K562 (cell line): ENCODE data around the gene ABHD17C. TPM values are rescaled to one million over a fixed set of nuclear protein-coding genes. Genes with fewer than 3 reads are reported as not detected.

ENCODE experiments used
- ATAC-seq: fragments of 200-7000 bp; cut with Tn5 transposase; 3 replicates; pipeline ENCODE4 v1.9.1; 2020; ENCODE audit warnings: moderate library complexity
- BruUV-seq: library from RNA; stranded (reverse); fragments of 400-500 nt; replicated peaks from 2 replicates; lab custom pipeline; 2021; lab: Mats Ljungman, UMichigan
- CTCF ChIA-PET: fragments of 300-600 bp; formaldehyde crosslinking; extraction: SDS; loops from one replicate; lab custom pipeline; 2021; ENCODE audit warnings: low intra/inter-chr PET ratio; lab: Yijun Ruan, JAX
- POLR2A ChIA-PET: fragments of 300-600, 350-650 bp; sonication (Branson Sonifier 250); formaldehyde crosslinking; extraction: SDS; loops from one replicate; lab custom pipeline; 2021; ENCODE audit warnings: antibody characterized with exemption, inconsistent platforms; lab: Yijun Ruan, JAX
- DNase-seq, 4 experiments: peaks; one replicate each; pipeline versions ENCODE4 v3.0.0 to v3.0.0-alpha.2; 2011 to 2018; ENCODE audit warnings: low spot score in 3 of 4, mixed read lengths in 3 of 4; ENCODE audit errors: extremely low read depth in 1 of 4
- FAIRE-seq: peaks from 2 replicates; lab custom pipeline; 2011; peaks lifted over from hg19 to GRCh38; lab: Jason Lieb, UNC
- H2AFZ ChIP-seq: 2 replicates; pipeline ENCODE4 v1.6.0; 2011; ENCODE audit warnings: low read depth, low read length, control low read depth, inconsistent platforms
- H3K27ac ChIP-seq: fragments of 200-600 bp; 3 replicates; pipeline ENCODE4 v1.8.0; 2011; ENCODE audit warnings: low read depth, mild to moderate bottlenecking, control low read depth, inconsistent platforms, low read length, moderate library complexity, mixed read lengths; ENCODE audit errors: extremely low read depth
- H3K27me3 ChIP-seq, 2 experiments: fragments of 300-600 bp in 1 of 2; 2 replicates in 1 of 2; 3 replicates in 1 of 2; pipeline versions ENCODE4 v1.6.0 to v1.8.0; 2011; ENCODE audit warnings: inconsistent platforms in 2 of 2, low read length in 2 of 2, mild to moderate bottlenecking in 1 of 2, mixed read lengths in 1 of 2, moderate library complexity in 1 of 2; ENCODE audit not compliant: control insufficient read depth in 2 of 2, insufficient read depth in 2 of 2
- H3K36me3 ChIP-seq: fragments of 300-600 bp; 3 replicates; pipeline ENCODE4 v1.8.0; 2011; ENCODE audit warnings: mild to moderate bottlenecking, low read length, inconsistent platforms; ENCODE audit not compliant: control insufficient read depth, insufficient read depth
- H3K4me1 ChIP-seq, 2 experiments: fragments of 200-600 bp in 1 of 2; replicated peaks in 1 of 2; 2 replicates in 1 of 2; 3 replicates in 1 of 2; pipeline versions ENCODE4 v1.5.1 to v1.8.0; 2011; ENCODE audit warnings: inconsistent platforms in 2 of 2, low read length in 2 of 2, mild to moderate bottlenecking in 1 of 2, mixed read lengths in 1 of 2, moderate library complexity in 1 of 2; ENCODE audit not compliant: control insufficient read depth in 2 of 2, insufficient read depth in 2 of 2
- H3K4me2 ChIP-seq: 2 replicates; pipeline ENCODE4 v1.6.1; 2011; ENCODE audit warnings: low read length, control low read depth, inconsistent platforms, mixed read lengths; ENCODE audit not compliant: insufficient read depth
- H3K4me3 ChIP-seq: fragments of 200-600 bp; sonication (generic), shearing (Covaris generic); 2 replicates; pipeline ENCODE4 v1.5.1; 2016; ENCODE audit warnings: control low read depth, inconsistent platforms
- H3K79me2 ChIP-seq: fragments of 200-600 bp; 3 replicates; pipeline ENCODE4 v1.8.0; 2011; ENCODE audit warnings: low read length, inconsistent platforms; ENCODE audit not compliant: control insufficient read depth, insufficient read depth
- H3K9ac ChIP-seq, 2 experiments: 2 replicates each; pipeline versions ENCODE4 v1.6.0 to v1.6.1; 2011; ENCODE audit warnings: low read depth in 2 of 2, low read length in 2 of 2, control low read depth in 1 of 2, inconsistent platforms in 1 of 2, mild to moderate bottlenecking in 1 of 2, mixed read lengths in 1 of 2; ENCODE audit not compliant: insufficient read depth in 1 of 2
- H3K9me1 ChIP-seq: one replicate; pipeline ENCODE4 v1.6.0; 2011; ENCODE audit warnings: inconsistent platforms, mild to moderate bottlenecking, low read length, moderate library complexity; ENCODE audit not compliant: control insufficient read depth, insufficient read depth
- H3K9me3 ChIP-seq: replicated peaks from 2 replicates; pipeline ENCODE4 v1.5.1; 2011; ENCODE audit warnings: low read depth, low read length, inconsistent platforms; ENCODE audit not compliant: control insufficient read depth, insufficient read depth
- H4K20me1 ChIP-seq: replicated peaks from 2 replicates; pipeline ENCODE4 v1.6.1; 2011; ENCODE audit warnings: low read length, inconsistent platforms, mixed read lengths; ENCODE audit not compliant: control insufficient read depth, insufficient read depth
- BCLAF1 ChIP-seq, 2 experiments: fragments of 450-650 bp in 1 of 2; IDR thresholded peaks; 2 replicates each; pipeline ENCODE4 v1.6.1; 2011 to 2017; ENCODE audit warnings: low read depth in 2 of 2, antibody characterized with exemption in 1 of 2, borderline replicate concordance in 1 of 2, low read length in 1 of 2, mild to moderate bottlenecking in 1 of 2, mixed read lengths in 1 of 2; ENCODE audit not compliant: control insufficient read depth in 1 of 2
- BCOR ChIP-seq: fragments of 450-650 bp; IDR thresholded peaks from 2 replicates; pipeline ENCODE4 v1.6.1; 2016
- FUS ChIP-seq: fragments of 200-400 bp; formaldehyde crosslinking; optimal IDR thresholded peaks from 2 replicates; pipeline ENCODE3; 2017; ENCODE audit warnings: low read depth, low read length
- HSF4 ChIP-seq: fragments of 250-450 bp; sonication (Bioruptor Pico); IDR thresholded peaks from 2 replicates; pipeline ENCODE4 v2.1.2; 2022; ENCODE audit warnings: mild to moderate bottlenecking, moderate library complexity, borderline replicate concordance
- IRF2 ChIP-seq: sonication (generic); formaldehyde crosslinking; IDR thresholded peaks from 2 replicates; pipeline ENCODE4 v1.8.1; 2022; ENCODE audit warnings: mild to moderate bottlenecking, missing genetic modification reagents
- JUND ChIP-seq, 2 experiments: IDR thresholded peaks; 2 replicates in 1 of 2; 3 replicates in 1 of 2; pipeline ENCODE4 v1.6.1; 2011; ENCODE audit warnings: borderline replicate concordance in 2 of 2, low read depth in 2 of 2, low read length in 2 of 2, improper control_type of control experiment in 1 of 2, missing biosample characterization in 1 of 2, missing genetic modification characterization in 1 of 2, missing genetic modification reagents in 1 of 2
- POLR2AphosphoS5 ChIP-seq: IDR thresholded peaks from 2 replicates; pipeline ENCODE4 v1.6.1; 2011; ENCODE audit warnings: mild to moderate bottlenecking, low read depth, low read length, moderate library complexity; ENCODE audit not compliant: control insufficient read depth, insufficient read depth
- SFPQ ChIP-seq: fragments of 200-400 bp; formaldehyde crosslinking; IDR thresholded peaks from 2 replicates; pipeline ENCODE4 v1.6.1; 2017; ENCODE audit warnings: mild to moderate bottlenecking, low read depth, low read length, moderate library complexity
- SREBF2 ChIP-seq: sonication (generic); formaldehyde crosslinking; IDR thresholded peaks from 2 replicates; pipeline ENCODE4 v1.4.0; 2020; ENCODE audit warnings: mild to moderate bottlenecking, missing genetic modification reagents
- TCFL5 ChIP-seq: fragments of 250-450 bp; sonication (Bioruptor Pico); conservative IDR thresholded peaks from 2 replicates; pipeline ENCODE4 v1.6.1; 2021; ENCODE audit warnings: mild to moderate bottlenecking, moderate library complexity, matching md5 sums
- XRCC3 ChIP-seq: fragments of 450-650 bp; IDR thresholded peaks from 2 replicates; pipeline ENCODE4 v1.6.1; 2017; ENCODE audit warnings: mild to moderate bottlenecking, moderate library complexity
- ZNF165 ChIP-seq: fragments of 250-450 bp; sonication (Bioruptor Pico); IDR thresholded peaks from 2 replicates; pipeline ENCODE4 v1.4.0; 2020; ENCODE audit warnings: borderline replicate concordance
- ZNF184 ChIP-seq: sonication (generic); formaldehyde crosslinking; IDR thresholded peaks from 2 replicates; pipeline ENCODE4 v1.5.0; 2020; ENCODE audit warnings: missing genetic modification reagents
- ZNF274 ChIP-seq: IDR thresholded peaks from 2 replicates; pipeline ENCODE4 v1.6.1; 2011; ENCODE audit warnings: low read depth, mild to moderate bottlenecking, low read length, moderate library complexity, borderline replicate concordance
- ZNF316 ChIP-seq: fragments of 450-650 bp; IDR thresholded peaks from 2 replicates; pipeline ENCODE4 v1.6.1; 2016
- ZNF695 ChIP-seq: fragments of 450-650 bp; formaldehyde crosslinking; IDR thresholded peaks from 2 replicates; pipeline ENCODE4 v1.4.0; 2020; ENCODE audit warnings: mild to moderate bottlenecking, moderate library complexity
- WGBS: fragments of 100-300 bp; shearing (Covaris generic); methylation state at CpG from one replicate; pipeline ENCODE4 v1.1.6; 2016; ENCODE audit warnings: low coverage, mixed read lengths; ENCODE audit not compliant: insufficient coverage; ENCODE audit errors: missing lambda C conversion rate; 5-methylcytosine and 5-hydroxymethylcytosine counted together
- in situ Hi-C: fragments of 300-500 bp; cut with MboI; formaldehyde crosslinking; loops from 4 replicates; pipeline ENCODE4 v1.15.0; 2018; ENCODE audit warnings: inconsistent platforms, mixed read lengths
- intact Hi-C: fragments of 100-400 bp; cut with micrococcal nuclease; formaldehyde crosslinking; loops from 2 replicates; pipeline ENCODE4 v1.14.2; 2022
- polyA plus RNA-seq, 8 experiments: library from polyadenylated mRNA; depleted of rRNA in 4 of 8; stranded (reverse) in 5 of 8; unstranded in 3 of 8; fragments of >200 nt; fragmentation: Nextera tagmentation in 2 of 8; fragmentation: Illumina TruSeq in 1 of 8; extraction: Ambion mirVana in 2 of 8; extraction: Trizol in 1 of 8; gene quantifications; 2 replicates each; pipeline versions ENCODE4 v1.2.1 to v1.2.3, GENCODE V29; 2011 to 2014; ENCODE audit warnings: inconsistent platforms in 1 of 8, missing spikeins in 1 of 8
- total RNA-seq, 7 experiments: library from RNA; depleted of rRNA in 6 of 7; stranded (reverse); fragments of >200 nt in 6 of 7; fragmentation: Illumina TruSeq in 2 of 7; extraction: Trizol in 2 of 7; gene quantifications; 2 replicates each; pipeline versions ENCODE4 v1.2.1 to v1.2.3, GENCODE V29; 2011 to 2021; ENCODE audit warnings: low replicate concordance in 1 of 7
- TF ChIP-seq, protein P1 (sequence below): fragments of 250-450 bp; sonication (Bioruptor Pico); IDR thresholded peaks from 2 replicates; pipeline ENCODE4 v1.4.0; 2020; ENCODE audit warnings: borderline replicate concordance

ABHD17C gene
- total and polyA plus RNA-seq, 9 of the 15 experiments (the other 6 are each of a cell fraction or from before 2014, with no cell fraction given) = 0.04 to 0.42 (median 0.19) TPM; not detected in 1

DNA sequence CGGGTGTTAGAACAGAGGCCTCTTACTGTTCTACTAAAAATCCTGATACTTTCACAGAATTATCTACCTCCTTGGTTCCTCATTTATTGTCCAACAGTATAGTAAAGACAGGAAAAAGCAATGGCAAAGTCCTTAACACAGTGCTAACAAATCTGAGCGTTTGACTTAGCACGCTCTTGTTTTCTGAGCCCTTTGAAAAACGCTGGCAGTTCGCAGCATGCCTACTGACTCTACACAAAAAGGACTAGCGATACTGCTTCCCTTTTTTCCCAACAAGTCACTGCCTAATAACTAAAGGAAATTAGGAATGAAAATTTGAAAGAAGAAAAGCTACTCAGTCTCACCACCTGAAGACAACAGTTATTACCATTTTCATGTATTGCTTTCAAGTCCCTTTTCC lies 49.3 kb downstream of the ABHD17C start:
- FAIRE-seq (no peak), ATAC-seq (no peak)
- no peak for TF ChIP-seq POLR2AphosphoS5
- TF ChIP-seq, protein P1, sequence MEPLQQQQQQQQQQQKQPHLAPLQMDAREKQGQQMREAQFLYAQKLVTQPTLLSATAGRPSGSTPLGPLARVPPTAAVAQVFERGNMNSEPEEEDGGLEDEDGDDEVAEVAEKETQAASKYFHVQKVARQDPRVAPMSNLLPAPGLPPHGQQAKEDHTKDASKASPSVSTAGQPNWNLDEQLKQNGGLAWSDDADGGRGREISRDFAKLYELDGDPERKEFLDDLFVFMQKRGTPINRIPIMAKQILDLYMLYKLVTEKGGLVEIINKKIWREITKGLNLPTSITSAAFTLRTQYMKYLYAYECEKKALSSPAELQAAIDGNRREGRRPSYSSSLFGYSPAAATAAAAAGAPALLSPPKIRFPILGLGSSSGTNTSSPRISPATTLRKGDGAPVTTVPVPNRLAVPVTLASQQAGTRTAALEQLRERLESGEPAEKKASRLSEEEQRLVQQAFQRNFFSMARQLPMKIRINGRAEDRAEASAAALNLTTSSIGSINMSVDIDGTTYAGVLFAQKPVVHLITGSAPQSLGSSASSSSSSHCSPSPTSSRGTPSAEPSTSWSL = no peak
- no peak for TF ChIP-seq SREBF2 (CRISPR knock-in tag)
- TF ChIP-seq ZNF274 = no peak
- TF ChIP-seq IRF2 (CRISPR knock-in tag) = no peak
- TF ChIP-seq TCFL5 (CRISPR knock-in tag) = no peak
- no peak for TF ChIP-seq SFPQ
- TF ChIP-seq FUS = no peak
- TF ChIP-seq BCLAF1 (IDR thresholded peaks at IDR 0.05; ENCODE audit: borderline replicate concordance in 1 of 2, control insufficient read depth in 1 of 2, low read depth in 2 of 2, low read length in 1 of 2) = no peak
- no peak for TF ChIP-seq ZNF184
- no peak for TF ChIP-seq BCOR
- TF ChIP-seq HSF4 (CRISPR knock-in tag) = no peak
- no peak for TF ChIP-seq JUND (IDR thresholded peaks at IDR 0.05; ENCODE audit: borderline replicate concordance, low read depth, low read length)
- no peak for TF ChIP-seq JUND (tag; IDR thresholded peaks at IDR 0.05; ENCODE audit: borderline replicate concordance, low read depth, low read length)
- no peak for TF ChIP-seq ZNF695 (CRISPR knock-in tag)
- no peak for TF ChIP-seq ZNF165
- no peak for TF ChIP-seq ZNF316
- no peak for TF ChIP-seq XRCC3

More for the DNA sequence above, 49.3 kb downstream of the ABHD17C start:
- no TSS peak for BruUV-seq
- H4K20me1 ChIP-seq = no peaks in the 10 kb centered on the region
- no peaks in the 10 kb centered on the region for H3K9me3 ChIP-seq
- H3K27me3 ChIP-seq = peaks cover 1 to 16% of the 10 kb centered on the region in 2 experiments; a peak in 4 of 5 replicates
- WGBS = 0% methylated on average over 6 of the region's 6 CpGs
- no peak overlapping the region for H3K4me2 ChIP-seq
- ChIA-PET CTCF (no interaction called here), POLR2A (no interaction called here)
- in situ Hi-C loops = no loop called here
- no peak overlapping the region for H3K27ac ChIP-seq
- H3K36me3 ChIP-seq = no peaks in the 10 kb centered on the region
- no peaks in the 10 kb centered on the region; a peak in 1 of 5 replicates for H3K4me1 ChIP-seq
- no peaks in the 10 kb centered on the region for H3K9me1 ChIP-seq
- no peak overlapping the region for H3K9ac ChIP-seq
- H3K79me2 ChIP-seq = no peaks in the 10 kb centered on the region
- H2AFZ ChIP-seq = no peak overlapping the region
- no peak overlapping the region for H3K4me3 ChIP-seq
- DNase-seq = no peak
- intact Hi-C loops = no loop called here
